ENCODE measurements around the gene TTLL7.

The TTLL7 gene

DNA sequence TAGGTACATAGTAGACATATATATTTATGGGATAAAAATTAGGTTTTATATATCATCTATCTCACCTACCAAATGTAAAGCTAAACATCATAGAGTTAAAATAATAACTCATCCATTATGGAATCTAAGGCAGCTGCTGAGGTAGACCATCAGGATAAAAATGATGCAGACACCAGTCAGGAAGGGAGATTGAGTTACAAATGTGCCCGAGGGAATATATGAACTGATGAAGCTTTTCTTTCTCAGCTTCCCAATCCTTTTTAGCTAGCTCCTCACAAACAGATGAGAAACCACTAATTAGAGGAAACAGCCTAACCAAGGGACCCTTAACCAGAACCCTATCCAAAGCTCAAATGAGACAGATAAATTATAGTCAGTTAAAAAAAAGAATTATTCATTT, 20.9 kb downstream of the TTLL7 start:
- no peak for DNase-seq (ENCODE audit: low read depth)
- H3K4me3 ChIP-seq (ENCODE audit: low read depth, low read length) = no peak overlapping the region
- TF ChIP-seq, protein P1, sequence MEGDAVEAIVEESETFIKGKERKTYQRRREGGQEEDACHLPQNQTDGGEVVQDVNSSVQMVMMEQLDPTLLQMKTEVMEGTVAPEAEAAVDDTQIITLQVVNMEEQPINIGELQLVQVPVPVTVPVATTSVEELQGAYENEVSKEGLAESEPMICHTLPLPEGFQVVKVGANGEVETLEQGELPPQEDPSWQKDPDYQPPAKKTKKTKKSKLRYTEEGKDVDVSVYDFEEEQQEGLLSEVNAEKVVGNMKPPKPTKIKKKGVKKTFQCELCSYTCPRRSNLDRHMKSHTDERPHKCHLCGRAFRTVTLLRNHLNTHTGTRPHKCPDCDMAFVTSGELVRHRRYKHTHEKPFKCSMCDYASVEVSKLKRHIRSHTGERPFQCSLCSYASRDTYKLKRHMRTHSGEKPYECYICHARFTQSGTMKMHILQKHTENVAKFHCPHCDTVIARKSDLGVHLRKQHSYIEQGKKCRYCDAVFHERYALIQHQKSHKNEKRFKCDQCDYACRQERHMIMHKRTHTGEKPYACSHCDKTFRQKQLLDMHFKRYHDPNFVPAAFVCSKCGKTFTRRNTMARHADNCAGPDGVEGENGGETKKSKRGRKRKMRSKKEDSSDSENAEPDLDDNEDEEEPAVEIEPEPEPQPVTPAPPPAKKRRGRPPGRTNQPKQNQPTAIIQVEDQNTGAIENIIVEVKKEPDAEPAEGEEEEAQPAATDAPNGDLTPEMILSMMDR (IDR thresholded peaks at IDR 0.05; ENCODE audit: control insufficient read depth, extremely low read depth, insufficient read depth) = no peak

DNA sequence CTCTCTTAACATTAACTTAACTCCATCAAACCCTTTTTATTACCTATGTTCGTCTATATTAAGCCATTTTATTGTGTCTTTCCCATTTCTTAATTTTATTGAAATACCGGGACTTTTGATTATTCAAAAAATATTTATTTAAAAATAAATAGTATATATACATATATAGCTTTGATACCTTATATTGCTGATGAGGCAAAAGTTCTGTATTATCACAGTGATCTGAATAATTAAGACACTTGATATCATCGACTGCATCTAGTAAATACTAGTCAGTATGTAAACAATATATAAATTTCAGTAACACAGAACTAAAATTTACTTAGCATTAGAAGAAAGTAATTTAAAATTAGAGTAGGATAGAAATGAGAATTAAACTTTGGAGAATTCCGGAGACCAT, 22.0 kb downstream of the TTLL7 start:
- TF ChIP-seq, protein P1 (IDR thresholded peaks at IDR 0.05; ENCODE audit: control insufficient read depth, extremely low read depth, insufficient read depth) = no peak
- no peak for DNase-seq (ENCODE audit: low read depth)
- H3K4me3 ChIP-seq (ENCODE audit: low read depth, low read length) = no peak overlapping the region

DNA sequence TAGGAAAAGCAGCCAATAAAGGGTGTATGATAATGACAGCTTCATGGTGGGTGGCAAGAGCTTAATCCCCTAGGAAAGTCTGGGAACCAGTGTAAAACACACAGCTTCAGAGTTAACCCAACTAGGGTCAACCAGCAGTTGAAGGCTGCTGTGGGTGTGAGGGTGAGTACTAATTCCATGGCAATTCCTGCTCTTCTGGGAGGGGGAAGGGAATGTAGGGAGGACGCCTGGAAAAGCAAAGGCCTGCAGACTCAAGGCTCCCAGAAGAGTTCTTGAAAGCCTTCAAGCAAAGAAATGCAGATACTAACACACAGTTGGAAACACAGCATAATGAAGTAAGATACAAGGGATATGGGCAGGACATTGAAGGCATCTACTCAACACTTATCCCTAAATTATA, 28.1 kb downstream of the TTLL7 start:
- H3K4me3 ChIP-seq (ENCODE audit: low read depth, low read length) = no peak overlapping the region
- TF ChIP-seq, protein P1 (IDR thresholded peaks at IDR 0.05; ENCODE audit: control insufficient read depth, extremely low read depth, insufficient read depth) = no peak
- DNase-seq (ENCODE audit: low read depth) = no peak

DNA sequence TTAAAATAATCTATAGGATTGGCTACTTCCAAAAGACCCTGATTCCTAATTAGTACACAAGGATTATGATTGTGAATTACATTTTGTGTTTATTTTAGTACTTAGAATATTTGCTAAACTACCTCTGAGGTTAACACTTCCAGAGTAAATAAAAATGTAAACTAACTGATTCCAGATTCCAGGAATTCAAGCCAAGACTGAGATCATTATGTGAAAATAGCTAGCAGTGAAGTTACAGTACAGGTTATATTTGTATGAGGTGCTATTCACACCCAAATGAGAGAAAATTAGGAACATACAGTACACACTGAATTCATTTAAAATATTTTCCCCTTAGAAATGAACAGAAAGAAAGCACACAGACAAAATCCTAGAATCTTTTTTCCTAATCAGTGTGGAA, 28.8 kb downstream of the TTLL7 start:
- peak; percentile 88 for DNase-seq (ENCODE audit: low read depth)
- TF ChIP-seq, protein P1 (IDR thresholded peaks at IDR 0.05; ENCODE audit: control insufficient read depth, extremely low read depth, insufficient read depth) = no peak
- H3K4me3 ChIP-seq (ENCODE audit: low read depth, low read length) = no peak overlapping the region

DNA sequence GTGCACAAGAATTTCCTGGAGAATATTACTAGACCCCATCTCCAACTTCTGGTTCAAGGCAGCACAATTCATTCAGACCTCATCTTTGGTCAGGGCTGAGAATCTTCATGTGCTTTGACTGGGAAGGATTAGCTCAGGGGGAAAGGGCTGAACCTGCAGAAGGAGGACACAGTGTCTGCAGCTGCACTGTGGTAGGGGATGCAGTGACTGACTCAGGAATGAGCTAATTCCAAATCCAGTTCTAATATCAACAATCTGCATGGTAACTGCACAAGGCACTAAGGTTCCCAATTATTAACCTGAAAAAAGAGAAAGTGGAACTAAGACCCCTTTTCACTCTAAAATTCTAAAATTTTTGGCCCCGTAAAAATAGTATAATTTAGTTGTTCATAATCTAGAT, 31.6 kb downstream of the TTLL7 start:
- TF ChIP-seq, protein P1 (IDR thresholded peaks at IDR 0.05; ENCODE audit: control insufficient read depth, extremely low read depth, insufficient read depth) = no peak
- no peak overlapping the region for H3K4me3 ChIP-seq (ENCODE audit: low read depth, low read length)
- no peak for DNase-seq (ENCODE audit: low read depth)

DNA sequence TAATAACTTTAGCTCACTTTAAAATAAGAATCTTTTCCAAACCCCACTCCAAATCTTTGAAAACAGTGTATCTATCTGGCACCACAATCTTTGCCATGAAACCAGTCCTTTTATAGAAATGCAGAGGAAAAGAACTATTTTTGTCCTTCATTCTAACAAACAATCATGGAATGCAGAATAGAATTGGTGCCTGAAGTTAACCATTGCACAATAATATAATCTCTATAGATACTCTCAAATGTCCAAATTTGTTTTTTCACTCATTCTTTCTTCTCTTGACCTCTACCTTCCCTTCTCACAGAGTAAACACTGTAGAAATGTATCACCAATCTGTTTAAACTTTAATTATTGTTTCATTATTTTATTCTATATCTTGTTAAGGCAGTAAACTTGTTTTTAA, 34.8 kb downstream of the TTLL7 start:
- H3K4me3 ChIP-seq (ENCODE audit: low read depth, low read length) = no peak overlapping the region
- no peak for DNase-seq (ENCODE audit: low read depth)
- TF ChIP-seq, protein P1 (IDR thresholded peaks at IDR 0.05; ENCODE audit: control insufficient read depth, extremely low read depth, insufficient read depth) = no peak

DNA sequence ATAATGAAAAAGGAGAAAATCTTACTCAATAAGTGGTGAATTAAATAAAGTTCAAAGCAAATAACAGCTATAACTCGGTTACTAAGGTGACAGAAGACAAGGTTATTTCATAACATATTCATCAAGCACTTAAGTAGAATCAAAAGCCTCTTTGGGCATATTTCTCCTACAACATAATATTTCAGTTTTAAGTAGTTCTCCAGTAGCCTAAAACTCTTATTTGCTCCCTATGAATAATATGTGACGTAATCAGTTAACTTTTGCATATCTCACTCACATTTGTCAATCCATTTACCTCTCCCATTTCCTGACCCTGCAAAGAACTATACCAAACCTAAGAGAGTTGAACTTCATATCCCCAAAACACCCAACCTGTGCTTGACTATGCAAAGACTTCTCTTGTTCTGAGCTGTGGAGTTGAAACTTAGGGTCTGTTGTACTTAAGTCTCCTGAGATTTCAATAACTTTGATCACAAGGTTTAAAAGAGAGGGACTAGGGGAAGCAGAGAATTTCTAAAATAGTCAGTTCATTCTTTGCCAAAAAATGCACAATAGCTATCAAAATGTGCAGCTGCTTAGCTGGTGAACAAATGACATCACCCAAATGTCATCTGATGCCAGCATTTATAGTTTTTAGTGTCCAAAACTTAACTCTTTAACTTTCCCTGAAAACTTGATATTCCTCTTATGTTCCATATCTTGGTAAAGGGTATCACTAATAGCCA, 37.2 kb downstream of the TTLL7 start:
- TF ChIP-seq, protein P1 (IDR thresholded peaks at IDR 0.05; ENCODE audit: control insufficient read depth, extremely low read depth, insufficient read depth) = no peak
- no peak for DNase-seq (ENCODE audit: low read depth)
- H3K4me3 ChIP-seq (ENCODE audit: low read depth, low read length) = no peak overlapping the region
